ENCODE results near the gene ESYT1. TPM values are rescaled to one million over a fixed set of nuclear protein-coding genes. Genes with fewer than 3 reads are reported as not detected.
A peak's percentile ranks its signal among the peaks of the same experiment; 100 is the strongest.

The ESYT1 gene
- total and polyA plus RNA-seq, 9 of the 15 experiments (the other 6 are each of a cell fraction or from before 2014, with no cell fraction given): 132 to 420 (median 164) TPM

DNA sequence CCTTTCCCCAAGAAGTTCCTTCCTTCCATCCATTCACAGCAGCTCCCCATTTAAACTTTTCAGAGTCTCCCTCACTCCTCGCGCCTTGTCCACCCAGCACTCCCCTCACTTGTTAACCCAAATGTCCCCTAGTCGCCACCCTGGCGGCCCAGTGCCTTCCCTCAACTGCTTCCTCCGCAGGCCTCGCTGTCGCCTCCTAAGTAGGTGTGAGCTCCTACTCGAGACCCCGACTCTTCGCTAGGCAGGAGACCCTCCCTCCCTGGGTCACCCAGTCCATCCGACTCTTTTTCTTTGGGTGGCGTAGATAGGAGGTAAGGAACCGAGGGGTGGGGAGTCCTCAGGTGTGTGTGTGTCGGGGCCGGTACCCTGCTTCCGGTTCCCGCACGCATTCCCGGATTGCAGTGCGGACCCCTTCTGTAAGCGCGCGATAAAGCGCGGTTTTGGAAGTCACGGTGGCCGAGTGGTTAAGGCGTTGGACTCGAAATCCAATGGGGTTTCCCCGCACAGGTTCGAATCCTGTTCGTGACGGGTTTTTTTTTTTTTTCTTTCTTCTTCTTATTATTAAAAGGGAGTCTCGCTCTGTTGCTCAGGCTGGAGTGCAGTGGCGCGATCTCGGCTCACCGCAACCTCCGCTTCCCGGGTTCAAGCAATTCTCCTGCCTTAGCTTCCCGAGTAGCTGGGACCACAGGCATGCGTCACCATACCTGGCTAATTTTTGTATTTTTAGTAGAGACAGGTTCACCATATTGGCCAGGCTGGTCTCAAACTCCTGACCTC is 62.0 kb downstream of the ESYT1 start (continued):
- TF ChIP-seq, protein P1, sequence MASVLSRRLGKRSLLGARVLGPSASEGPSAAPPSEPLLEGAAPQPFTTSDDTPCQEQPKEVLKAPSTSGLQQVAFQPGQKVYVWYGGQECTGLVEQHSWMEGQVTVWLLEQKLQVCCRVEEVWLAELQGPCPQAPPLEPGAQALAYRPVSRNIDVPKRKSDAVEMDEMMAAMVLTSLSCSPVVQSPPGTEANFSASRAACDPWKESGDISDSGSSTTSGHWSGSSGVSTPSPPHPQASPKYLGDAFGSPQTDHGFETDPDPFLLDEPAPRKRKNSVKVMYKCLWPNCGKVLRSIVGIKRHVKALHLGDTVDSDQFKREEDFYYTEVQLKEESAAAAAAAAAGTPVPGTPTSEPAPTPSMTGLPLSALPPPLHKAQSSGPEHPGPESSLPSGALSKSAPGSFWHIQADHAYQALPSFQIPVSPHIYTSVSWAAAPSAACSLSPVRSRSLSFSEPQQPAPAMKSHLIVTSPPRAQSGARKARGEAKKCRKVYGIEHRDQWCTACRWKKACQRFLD (CRISPR knock-in tag; IDR thresholded peaks at IDR 0.05): no peak
- peak; percentile 36; the same call in 1 of the 2 replicates for TF ChIP-seq SMARCE1 (IDR thresholded peaks at IDR 0.05)
- peak; percentile 45; the same call in 1 of the 2 replicates for TF ChIP-seq HCFC1 (IDR thresholded peaks at IDR 0.05; ENCODE audit: low read depth, low read length)
- peak in 1 of 2 experiments; percentile 93; a peak in 2 of 4 replicates for TF ChIP-seq TEAD1 (CRISPR knock-in tag; IDR thresholded peaks at IDR 0.05)
- peak; percentile 50; the same call in 1 of the 2 replicates for TF ChIP-seq FOXP1 (CRISPR knock-in tag; IDR thresholded peaks at IDR 0.05)
- peak; percentile 37 to 58; a peak in 2 of 4 replicates for TF ChIP-seq MLLT1 (IDR thresholded peaks at IDR 0.05)
- peak; percentile 9; the same call in 1 of the 2 replicates for TF ChIP-seq ZNF644 (tag; IDR thresholded peaks at IDR 0.05; ENCODE audit: low read depth)
- TF ChIP-seq SMARCB1 (IDR thresholded peaks at IDR 0.05; ENCODE audit: insufficient read length, low read depth): no peak
- TF ChIP-seq, protein P2, sequence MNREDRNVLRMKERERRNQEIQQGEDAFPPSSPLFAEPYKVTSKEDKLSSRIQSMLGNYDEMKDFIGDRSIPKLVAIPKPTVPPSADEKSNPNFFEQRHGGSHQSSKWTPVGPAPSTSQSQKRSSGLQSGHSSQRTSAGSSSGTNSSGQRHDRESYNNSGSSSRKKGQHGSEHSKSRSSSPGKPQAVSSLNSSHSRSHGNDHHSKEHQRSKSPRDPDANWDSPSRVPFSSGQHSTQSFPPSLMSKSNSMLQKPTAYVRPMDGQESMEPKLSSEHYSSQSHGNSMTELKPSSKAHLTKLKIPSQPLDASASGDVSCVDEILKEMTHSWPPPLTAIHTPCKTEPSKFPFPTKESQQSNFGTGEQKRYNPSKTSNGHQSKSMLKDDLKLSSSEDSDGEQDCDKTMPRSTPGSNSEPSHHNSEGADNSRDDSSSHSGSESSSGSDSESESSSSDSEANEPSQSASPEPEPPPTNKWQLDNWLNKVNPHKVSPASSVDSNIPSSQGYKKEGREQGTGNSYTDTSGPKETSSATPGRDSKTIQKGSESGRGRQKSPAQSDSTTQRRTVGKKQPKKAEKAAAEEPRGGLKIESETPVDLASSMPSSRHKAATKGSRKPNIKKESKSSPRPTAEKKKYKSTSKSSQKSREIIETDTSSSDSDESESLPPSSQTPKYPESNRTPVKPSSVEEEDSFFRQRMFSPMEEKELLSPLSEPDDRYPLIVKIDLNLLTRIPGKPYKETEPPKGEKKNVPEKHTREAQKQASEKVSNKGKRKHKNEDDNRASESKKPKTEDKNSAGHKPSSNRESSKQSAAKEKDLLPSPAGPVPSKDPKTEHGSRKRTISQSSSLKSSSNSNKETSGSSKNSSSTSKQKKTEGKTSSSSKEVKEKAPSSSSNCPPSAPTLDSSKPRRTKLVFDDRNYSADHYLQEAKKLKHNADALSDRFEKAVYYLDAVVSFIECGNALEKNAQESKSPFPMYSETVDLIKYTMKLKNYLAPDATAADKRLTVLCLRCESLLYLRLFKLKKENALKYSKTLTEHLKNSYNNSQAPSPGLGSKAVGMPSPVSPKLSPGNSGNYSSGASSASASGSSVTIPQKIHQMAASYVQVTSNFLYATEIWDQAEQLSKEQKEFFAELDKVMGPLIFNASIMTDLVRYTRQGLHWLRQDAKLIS (CRISPR knock-in tag; IDR thresholded peaks at IDR 0.05): peak; percentile 89; the same call in 1 of the 2 replicates
- TF ChIP-seq ZNF274 (IDR thresholded peaks at IDR 0.05; ENCODE audit: borderline replicate concordance, low read depth, low read length): no peak
- peak; percentile 5; the same call in 1 of the 2 replicates for TF ChIP-seq USF1 (CRISPR knock-in tag; IDR thresholded peaks at IDR 0.05)
- TF ChIP-seq, protein P3, sequence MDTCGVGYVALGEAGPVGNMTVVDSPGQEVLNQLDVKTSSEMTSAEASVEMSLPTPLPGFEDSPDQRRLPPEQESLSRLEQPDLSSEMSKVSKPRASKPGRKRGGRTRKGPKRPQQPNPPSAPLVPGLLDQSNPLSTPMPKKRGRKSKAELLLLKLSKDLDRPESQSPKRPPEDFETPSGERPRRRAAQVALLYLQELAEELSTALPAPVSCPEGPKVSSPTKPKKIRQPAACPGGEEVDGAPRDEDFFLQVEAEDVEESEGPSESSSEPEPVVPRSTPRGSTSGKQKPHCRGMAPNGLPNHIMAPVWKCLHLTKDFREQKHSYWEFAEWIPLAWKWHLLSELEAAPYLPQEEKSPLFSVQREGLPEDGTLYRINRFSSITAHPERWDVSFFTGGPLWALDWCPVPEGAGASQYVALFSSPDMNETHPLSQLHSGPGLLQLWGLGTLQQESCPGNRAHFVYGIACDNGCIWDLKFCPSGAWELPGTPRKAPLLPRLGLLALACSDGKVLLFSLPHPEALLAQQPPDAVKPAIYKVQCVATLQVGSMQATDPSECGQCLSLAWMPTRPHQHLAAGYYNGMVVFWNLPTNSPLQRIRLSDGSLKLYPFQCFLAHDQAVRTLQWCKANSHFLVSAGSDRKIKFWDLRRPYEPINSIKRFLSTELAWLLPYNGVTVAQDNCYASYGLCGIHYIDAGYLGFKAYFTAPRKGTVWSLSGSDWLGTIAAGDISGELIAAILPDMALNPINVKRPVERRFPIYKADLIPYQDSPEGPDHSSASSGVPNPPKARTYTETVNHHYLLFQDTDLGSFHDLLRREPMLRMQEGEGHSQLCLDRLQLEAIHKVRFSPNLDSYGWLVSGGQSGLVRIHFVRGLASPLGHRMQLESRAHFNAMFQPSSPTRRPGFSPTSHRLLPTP (IDR thresholded peaks at IDR 0.05; ENCODE audit: borderline replicate concordance, extremely low read depth, insufficient read length): peak; percentile 85
- TF ChIP-seq POLR2AphosphoS5 (IDR thresholded peaks at IDR 0.05; ENCODE audit: control insufficient read depth, insufficient read depth, low read depth, low read length): peak; percentile 18; the same call in 1 of the 2 replicates
- peak in 1 of 2 experiments; percentile 65; a peak in 1 of 4 replicates for TF ChIP-seq SRF (CRISPR knock-in tag; IDR thresholded peaks at IDR 0.05)
- peak; percentile 94 for TF ChIP-seq CXXC5 (CRISPR knock-in tag; IDR thresholded peaks at IDR 0.05)

All from K562 (cell line).